Measurements from ENCODE around the gene DDB1.
A peak's percentile ranks its signal among the peaks of the same experiment; 100 is the strongest.

The DDB1 gene

GRCh38 chr11:61294717-61295595 lies 37.9 kb downstream of the DDB1 start, which contains the start of gene VWCE:
Gene VWCE (minus strand): TSS chr11:61295316. CDS start chr11:61295037, 279 bp downstream.
- DNase-seq (ENCODE audit: low read depth): peak; percentile 37

DNA sequence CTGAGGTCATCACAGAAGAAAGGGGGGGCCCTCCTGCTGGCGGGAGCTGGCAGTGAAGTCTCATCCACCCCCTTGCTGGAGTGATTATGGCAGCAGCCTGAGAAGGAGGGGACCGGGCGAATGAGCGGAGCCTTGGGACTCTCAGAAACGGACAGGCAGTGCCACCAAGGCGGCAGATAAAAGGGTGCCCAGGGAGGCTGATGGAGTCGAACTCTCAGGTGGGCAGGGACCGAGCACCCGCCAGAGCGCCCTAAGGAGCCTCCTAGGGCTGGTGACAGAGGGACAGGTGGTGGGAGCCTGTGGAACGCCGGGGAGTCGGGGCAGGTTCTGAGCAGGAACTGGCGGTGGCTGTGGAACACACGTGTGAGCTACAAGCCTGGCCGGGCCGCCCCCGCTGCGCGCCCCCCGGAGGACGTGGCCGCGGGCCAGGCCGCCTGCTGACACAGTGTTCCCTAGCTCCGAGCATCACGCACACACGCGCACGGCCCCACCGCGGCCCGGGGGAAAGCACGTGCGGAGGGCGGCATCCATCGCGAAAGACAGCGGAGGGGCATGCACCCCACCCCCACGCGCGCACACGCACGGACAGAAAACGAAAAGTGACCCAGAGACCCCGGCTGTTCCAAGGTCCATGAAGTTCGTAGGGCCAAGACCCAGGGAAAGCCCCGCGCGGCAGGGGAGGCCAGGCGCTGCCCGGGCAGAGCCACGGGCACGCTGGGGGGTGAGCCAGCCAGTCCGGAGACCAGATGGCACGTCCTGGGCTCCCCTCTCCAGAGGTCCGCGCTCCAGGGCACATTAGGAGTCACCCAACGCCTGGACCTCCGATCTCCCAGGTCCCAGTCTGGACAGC lies 38.8 kb downstream of the DDB1 start:
- DNase-seq (ENCODE audit: low read depth): no peak

DNA sequence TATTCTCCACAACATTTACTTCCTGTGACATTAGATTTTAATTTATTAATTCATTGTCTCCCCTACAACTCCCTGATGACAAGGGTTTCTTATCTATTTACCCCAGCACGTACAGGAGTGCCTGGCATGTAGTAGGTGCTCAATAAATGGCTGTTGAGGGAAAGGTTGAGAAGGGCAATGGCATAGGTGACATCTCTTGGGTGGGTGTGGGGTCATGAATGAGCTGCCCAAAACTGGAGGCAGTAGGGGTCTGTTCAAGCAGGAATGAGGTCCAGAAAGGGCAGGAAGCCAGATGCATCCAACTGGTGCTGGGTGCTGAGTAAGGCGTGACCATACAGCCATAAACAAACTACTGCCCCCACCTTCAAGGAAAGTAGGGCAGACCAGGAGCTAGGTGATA lies 40.5 kb downstream of the DDB1 start:
- DNase-seq (ENCODE audit: low read depth): no peak

GRCh38 chr11:61290905-61291690 lies 41.8 kb downstream of the DDB1 start:
- DNase-seq (ENCODE audit: low read depth): no peak

- DNase-seq (ENCODE audit: low read depth): no peak
Observed at GRCh38 chr11:61287338-61287977, 45.4 kb downstream of the DDB1 start.

DNA sequence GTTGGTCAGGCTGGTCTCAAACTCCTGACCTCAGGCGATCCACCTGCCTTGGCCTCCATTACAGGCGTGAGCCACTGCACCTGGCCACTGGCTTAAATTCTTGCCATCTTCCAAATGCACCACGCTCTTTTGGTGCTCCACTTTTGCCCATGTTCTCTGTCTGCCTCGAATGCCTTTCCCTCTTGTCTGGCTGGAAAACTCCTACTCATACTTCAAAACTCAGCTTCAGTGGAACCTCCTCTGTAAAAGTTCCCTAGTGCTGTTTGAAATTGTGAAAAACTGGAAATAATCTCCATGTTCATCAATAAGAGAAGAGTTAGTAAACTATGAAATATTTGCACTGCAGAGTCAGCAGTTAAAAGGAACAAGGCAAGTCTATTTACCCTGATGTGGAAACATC lies 49.3 kb downstream of the DDB1 start:
- no peak for DNase-seq (ENCODE audit: low read depth)

DNA sequence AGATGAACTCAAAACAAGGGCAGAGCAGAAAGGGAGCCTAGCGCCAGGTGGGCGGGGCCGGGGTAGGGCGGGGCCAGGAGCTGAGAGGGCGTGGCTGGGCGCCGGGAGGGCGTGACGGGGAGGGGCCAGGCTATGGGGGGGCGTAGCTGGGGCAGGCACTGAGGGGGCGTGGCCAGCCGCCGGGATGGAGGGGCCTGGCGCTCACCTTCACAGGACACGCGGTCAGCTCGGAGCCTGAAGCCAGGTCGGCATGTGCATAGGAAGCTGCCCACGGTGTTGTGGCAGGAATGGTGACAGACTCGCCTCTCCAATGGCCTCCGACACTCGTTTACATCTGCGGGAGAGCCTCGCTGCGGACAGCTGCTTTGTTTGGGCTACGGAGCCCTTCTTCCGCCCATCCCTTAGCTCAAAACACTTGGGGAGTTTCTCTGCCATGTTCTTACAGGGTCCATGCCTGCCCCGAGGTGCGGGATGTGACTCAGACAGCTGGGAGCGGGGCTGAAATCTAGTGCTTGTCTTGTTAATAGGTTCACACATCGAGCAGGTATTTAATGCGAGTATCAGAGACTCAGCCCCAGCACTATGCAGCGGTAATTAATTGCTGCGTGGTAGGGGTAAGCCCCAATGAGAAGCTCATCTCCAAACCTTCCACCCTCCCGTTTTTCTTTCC lies 51.2 kb downstream of the DDB1 start:
- no peak for DNase-seq (ENCODE audit: low read depth)

DNA sequence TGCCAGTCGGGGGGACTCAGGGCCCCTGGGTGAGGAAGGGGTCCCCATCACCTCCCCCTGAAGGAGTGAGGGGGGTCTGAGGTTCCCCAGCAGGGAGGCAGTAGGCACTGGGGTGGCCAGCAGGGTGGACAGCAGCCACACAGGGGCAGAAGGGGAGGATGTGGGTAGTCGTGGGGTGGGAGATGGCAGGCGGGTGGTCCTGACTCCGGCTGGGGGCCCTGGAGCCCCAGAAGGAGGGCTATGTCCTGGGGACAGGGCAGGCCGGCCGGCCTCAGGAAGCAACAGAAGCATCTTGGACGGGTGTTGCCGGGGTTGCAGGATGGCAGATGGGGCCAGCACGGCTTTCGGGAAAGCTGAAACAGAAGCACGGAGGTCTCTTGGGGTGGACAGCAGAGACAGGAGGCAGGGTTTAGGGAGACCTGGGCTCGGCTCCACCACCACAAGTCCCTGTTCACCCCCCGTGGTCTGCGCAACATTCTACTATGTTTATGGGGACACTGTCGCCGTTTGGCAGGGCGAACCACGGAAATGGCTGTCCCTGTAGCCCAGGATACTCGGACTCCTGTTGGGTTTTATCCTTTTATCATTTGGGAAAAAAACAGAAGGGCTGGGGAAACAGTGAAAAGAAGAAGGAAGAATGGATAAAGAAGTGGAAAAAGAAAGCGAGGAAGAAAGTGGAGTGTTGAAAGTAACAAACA lies 51.9 kb downstream of the DDB1 start:
- no peak for DNase-seq (ENCODE audit: low read depth)

- no peak for DNase-seq (ENCODE audit: low read depth)
Observed at GRCh38 chr11:61279934-61280659, 52.8 kb downstream of the DDB1 start.

- no peak for DNase-seq (ENCODE audit: low read depth)
Observed at GRCh38 chr11:61278001-61278470, 54.9 kb downstream of the DDB1 start.

DNA sequence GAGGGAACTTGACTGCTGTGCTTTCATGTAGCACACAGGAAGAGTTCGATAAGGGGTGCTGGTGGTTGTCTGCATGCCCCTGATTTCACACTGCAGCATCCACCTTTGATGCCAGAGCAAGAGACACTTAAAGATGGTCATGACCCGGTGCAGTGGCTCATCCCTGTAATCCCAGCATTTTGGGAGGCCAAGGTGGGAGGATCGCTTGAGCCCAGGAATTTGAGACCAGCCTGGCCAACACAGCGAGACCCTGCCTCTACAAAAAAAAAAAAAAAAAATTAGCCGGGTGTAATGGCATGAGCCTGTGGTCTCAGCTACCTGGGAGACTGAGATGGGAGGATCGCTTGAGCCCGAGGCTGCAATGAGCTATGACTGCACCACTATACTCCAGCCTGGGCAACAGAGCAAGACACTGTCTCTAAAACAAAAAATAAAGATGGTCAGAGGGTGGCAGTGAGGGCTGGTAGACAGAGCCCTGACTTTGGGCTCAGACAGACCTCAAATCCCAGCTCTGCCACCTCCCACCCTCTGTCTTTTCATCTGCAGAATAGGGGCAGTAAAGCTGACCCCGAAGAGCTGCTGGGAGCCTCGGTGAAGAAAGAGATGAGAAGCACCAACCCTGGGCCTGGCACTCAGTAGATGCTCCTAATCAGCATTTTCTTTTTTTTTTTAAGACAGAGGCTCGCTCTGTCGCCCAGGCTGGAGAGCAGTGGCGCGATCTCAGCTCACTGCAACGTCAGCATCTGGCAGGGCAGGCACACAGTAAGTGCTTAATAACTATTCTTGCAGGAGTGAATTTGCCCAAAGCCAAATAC lies 55.5 kb downstream of the DDB1 start:
- no peak for DNase-seq (ENCODE audit: low read depth)

GRCh38 chr11:61275191-61275590 lies 57.7 kb downstream of the DDB1 start:
- DNase-seq (ENCODE audit: low read depth): no peak

DNA sequence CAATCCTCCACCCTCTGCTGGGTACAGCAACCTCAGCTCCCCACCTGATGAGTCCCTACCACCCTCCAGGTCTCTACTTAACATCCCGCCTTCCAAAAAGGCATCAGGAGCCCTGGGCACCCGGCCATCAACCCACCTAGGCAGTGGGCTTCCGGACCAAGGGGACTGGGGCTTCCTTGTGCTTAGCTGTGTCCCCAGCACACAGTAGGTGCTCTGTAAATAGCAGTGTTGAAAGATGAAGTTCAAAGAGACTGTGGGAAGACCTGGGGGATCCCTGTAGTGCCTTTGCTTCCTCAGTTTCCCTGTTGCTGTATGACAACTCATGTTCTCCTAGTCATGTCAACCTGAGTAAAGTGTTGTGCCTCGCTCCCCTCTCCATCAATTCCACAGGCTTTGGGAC lies 58.8 kb downstream of the DDB1 start:
- DNase-seq (ENCODE audit: low read depth): no peak

DNA sequence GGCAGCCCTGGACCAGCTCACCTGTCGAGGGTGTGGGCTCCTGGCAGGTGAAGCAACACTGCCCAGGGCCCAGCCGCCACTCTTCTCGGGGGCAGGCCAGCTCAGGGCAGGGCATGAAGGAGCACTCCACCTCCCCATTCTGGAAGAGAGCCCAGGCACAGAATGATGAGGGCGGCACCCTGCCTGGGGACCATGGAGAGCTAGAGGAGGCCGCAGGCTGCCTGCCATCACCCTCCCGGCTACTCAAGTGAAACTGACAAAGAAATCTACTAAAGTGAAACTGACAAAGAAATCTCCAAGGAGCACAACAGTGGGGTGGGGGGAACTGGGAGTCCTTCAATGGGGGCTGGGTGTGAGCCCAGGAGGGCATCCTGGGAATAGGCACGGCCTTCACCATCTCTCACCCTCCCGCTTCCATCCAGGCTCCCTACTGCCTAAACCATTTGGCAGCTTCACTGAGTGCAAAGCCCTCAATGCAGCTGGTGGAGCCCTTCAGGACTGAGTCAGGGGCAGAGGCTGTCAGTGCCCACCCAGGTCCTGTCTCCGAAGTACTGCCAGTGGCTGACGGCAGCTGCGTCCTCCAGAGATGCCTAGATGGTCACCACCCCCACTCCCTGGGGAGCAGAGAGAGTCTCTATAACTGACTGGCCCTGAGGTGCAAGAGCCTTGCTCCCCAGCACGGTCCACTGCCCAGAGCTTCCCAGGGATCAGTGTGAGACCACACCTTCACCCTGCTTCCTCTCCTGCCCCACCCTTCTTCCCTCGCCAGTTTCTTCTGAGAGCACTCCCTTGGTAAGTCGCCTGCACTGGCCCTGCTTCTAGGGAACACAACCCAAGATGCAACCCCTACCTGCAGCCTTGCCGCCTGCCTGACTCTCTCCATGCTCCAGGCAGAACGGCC lies 59.5 kb downstream of the DDB1 start:
- no peak for DNase-seq (ENCODE audit: low read depth)

DNA sequence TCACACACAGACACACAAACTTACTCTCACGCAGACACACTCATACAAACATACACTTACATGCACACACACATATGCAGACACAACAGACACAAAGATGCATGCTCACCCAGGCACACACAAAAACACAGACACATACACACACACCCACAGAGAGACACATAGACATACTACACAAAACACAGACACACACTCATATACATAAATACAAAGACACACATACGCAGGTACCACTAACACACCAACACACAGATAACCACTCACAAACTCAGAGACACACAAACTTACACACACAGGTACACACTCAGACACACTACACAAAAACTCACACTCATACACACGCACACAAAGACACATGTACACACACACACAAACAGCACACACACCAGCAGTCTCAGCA lies 60.2 kb downstream of the DDB1 start:
- no peak for DNase-seq (ENCODE audit: low read depth)

DNA sequence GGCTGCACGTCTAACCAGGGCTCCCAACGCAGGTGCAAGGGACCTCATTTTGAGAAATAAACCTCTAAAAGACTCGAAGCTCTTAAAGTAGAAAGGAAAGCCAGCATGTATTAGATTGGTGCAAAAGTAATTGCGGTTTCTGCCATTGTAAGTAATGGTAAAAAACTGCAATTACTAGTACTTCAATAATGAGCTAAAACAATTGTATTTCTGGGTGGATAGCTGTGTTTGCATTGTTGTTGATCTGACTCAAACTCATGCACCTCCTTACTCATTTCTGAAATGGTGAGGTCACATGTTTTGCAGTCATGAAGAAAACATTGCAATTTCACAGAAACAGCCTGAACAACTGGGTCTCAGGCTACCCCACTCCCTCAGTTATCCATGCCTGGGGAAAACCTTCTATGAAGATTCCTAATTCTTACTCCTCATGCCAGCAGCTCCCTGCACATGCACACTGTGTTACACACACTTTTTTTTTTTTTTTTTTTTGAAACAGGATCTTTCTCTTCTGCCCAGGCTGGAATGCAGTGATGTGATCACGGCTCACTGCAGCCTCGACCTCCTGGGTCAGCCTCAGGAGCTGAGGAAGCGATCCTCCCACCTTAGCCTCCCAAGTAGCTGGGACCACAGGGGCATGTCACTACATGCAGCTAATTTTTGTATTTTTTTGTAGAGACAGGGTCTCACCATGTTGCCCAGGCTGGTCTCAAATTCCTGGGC lies 62.4 kb downstream of the DDB1 start:
- DNase-seq (ENCODE audit: low read depth): no peak

GRCh38 chr11:61268588-61269250 lies 64.2 kb downstream of the DDB1 start:
- DNase-seq (ENCODE audit: low read depth): no peak
